ENCODE measurements around the gene TEX22. TPM values are rescaled to one million over a fixed set of nuclear protein-coding genes. Genes with fewer than 3 reads are reported as not detected.

TEX22 gene
- total and polyA plus RNA-seq, 8 donors: 0.96 to 3.0 (median 1.5) TPM

- peaks cover 0 to 6% of the 10 kb centered on the region in 2 donors for H3K36me3 ChIP-seq
- DNase-seq: peak in 1 of 4 donors; percentile 79
- no peak for TF ChIP-seq CTCF (IDR thresholded peaks at IDR 0.05)
- H3K27ac ChIP-seq: no peak overlapping the region
- intact Hi-C loops (cut with DNase I): loop anchor here in 1 of 2 donors (5.0 kb wide), 1 partner anchor 113 kb away; the partner anchor contains the start of gene CRIP1
- no peaks in the 10 kb centered on the region for H3K9me3 ChIP-seq
- H3K27me3 ChIP-seq: no peaks in the 10 kb centered on the region
- peak; percentile 56 for ATAC-seq
- no peak overlapping the region for H3K4me3 ChIP-seq
- peaks cover 0 to 14% of the 10 kb centered on the region in 2 donors for H3K4me1 ChIP-seq
Measured at GRCh38 chr14:105374389-105374788, 23.9 kb upstream of the TEX22 start.

- DNase-seq (no peak), ATAC-seq (peak; percentile 6)
- H3K4me3 ChIP-seq: no peak overlapping the region
- no peak overlapping the region for H3K27ac ChIP-seq
- intact Hi-C loops (cut with DNase I): no loop called here
- no peaks in the 10 kb centered on the region for H3K27me3 ChIP-seq
- peaks cover 0 to 14% of the 10 kb centered on the region in 2 donors for H3K4me1 ChIP-seq
- H3K9me3 ChIP-seq: no peaks in the 10 kb centered on the region
- no peak for TF ChIP-seq CTCF (IDR thresholded peaks at IDR 0.05)
- H3K36me3 ChIP-seq: peaks cover 0 to 11% of the 10 kb centered on the region in 2 donors
Measured at GRCh38 chr14:105375635-105376057, 22.7 kb upstream of the TEX22 start.

- peak in 1 of 4 donors; percentile 60 for DNase-seq
- TF ChIP-seq CTCF (IDR thresholded peaks at IDR 0.05): no peak
- Histone ChIP-seq H3K27ac (no peak overlapping the region), H3K27me3 (no peaks in the 10 kb centered on the region), H3K9me3 (no peaks in the 10 kb centered on the region), H3K36me3 (peaks cover 0 to 23% of the 10 kb centered on the region in 2 donors), H3K4me1 (peaks cover 0 to 14% of the 10 kb centered on the region in 2 donors), H3K4me3 (no peak overlapping the region)
- intact Hi-C loops (cut with DNase I): no loop called here
- no peak for ATAC-seq
Measured at GRCh38 chr14:105376521-105377440, 21.6 kb upstream of the TEX22 start.

GRCh38 chr14:105377555-105378182 is 20.7 kb upstream of the TEX22 start:
- Histone ChIP-seq H3K27ac (no peak overlapping the region), H3K9me3 (no peaks in the 10 kb centered on the region), H3K4me3 (no peak overlapping the region), H3K27me3 (no peaks in the 10 kb centered on the region), H3K36me3 (peaks cover 0 to 31% of the 10 kb centered on the region in 2 donors), H3K4me1 (peaks cover 0 to 14% of the 10 kb centered on the region in 2 donors)
- intact Hi-C loops (cut with DNase I): no loop called here
- no peak for ATAC-seq
- TF ChIP-seq CTCF (IDR thresholded peaks at IDR 0.05): no peak
- DNase-seq: no peak

GRCh38 chr14:105378199-105378598 is 20.1 kb upstream of the TEX22 start:
- intact Hi-C loops (cut with DNase I): no loop called here
- H3K4me3 ChIP-seq: no peak overlapping the region
- H3K27me3 ChIP-seq: no peaks in the 10 kb centered on the region
- H3K9me3 ChIP-seq: no peaks in the 10 kb centered on the region
- H3K27ac ChIP-seq: no peak overlapping the region
- peaks cover 0 to 37% of the 10 kb centered on the region in 2 donors for H3K36me3 ChIP-seq
- TF ChIP-seq CTCF (IDR thresholded peaks at IDR 0.05): no peak
- peaks cover 0 to 14% of the 10 kb centered on the region in 2 donors for H3K4me1 ChIP-seq
- ATAC-seq (no peak), DNase-seq (no peak)

Data from left lung (tissue), 10 donors.